ENCODE measurements around the gene BBIP1.

The BBIP1 gene

GRCh38 chr10:110863956-110864355, 55.0 kb downstream of the BBIP1 start:
- Histone ChIP-seq H3F3A (ENCODE audit: control insufficient read depth, insufficient read depth) (peaks cover 39% of the 10 kb centered on the region), H3K4me2 (ENCODE audit: low read length) (peak overlapping the region; percentile 74)
- TF ChIP-seq EZH2phosphoT487 (IDR thresholded peaks at IDR 0.05; ENCODE audit: borderline replicate concordance, low read length) (no peak), CTCF (IDR thresholded peaks at IDR 0.05; ENCODE audit: low read depth, low read length, poor library complexity, severe bottlenecking) (no peak)

GRCh38 chr10:110863361-110863760, 55.6 kb downstream of the BBIP1 start:
- Histone ChIP-seq H3K79me2 (ENCODE audit: control insufficient read depth, low read length) (no peaks in the 10 kb centered on the region), H4K20me1 (ENCODE audit: control insufficient read depth, insufficient read depth, low read depth, low read length) (no peaks in the 10 kb centered on the region), H3K27ac (ENCODE audit: low read depth, low read length) (peak overlapping the region; percentile 93), H3F3A (ENCODE audit: control insufficient read depth, insufficient read depth) (peaks cover 40% of the 10 kb centered on the region), H3K4me1 (ENCODE audit: control insufficient read depth, low read length) (peaks cover 99% of the 10 kb centered on the region), H3K36me3 (ENCODE audit: control insufficient read depth, low read length) (no peaks in the 10 kb centered on the region; the same call in 1 of the 2 replicates), H3K27me3 (ENCODE audit: control insufficient read depth, low read length) (no peaks in the 10 kb centered on the region), H3K4me2 (ENCODE audit: low read length) (peak overlapping the region; percentile 74), H3K9me2 (replicated peaks; ENCODE audit: control insufficient read depth, low read length) (no peaks in the 10 kb centered on the region), H3K4me3 (ENCODE audit: low read length) (no peak overlapping the region), H3K9me3 (ENCODE audit: control insufficient read depth, insufficient read depth, low read length) (no peaks in the 10 kb centered on the region)
- TF ChIP-seq EZH2phosphoT487 (IDR thresholded peaks at IDR 0.05; ENCODE audit: borderline replicate concordance, low read length) (no peak), CTCF (IDR thresholded peaks at IDR 0.05; ENCODE audit: low read depth, low read length, poor library complexity, severe bottlenecking) (no peak)

More at GRCh38 chr10:110863956-110864355, 55.0 kb downstream of the BBIP1 start:
- no peaks in the 10 kb centered on the region for H3K27me3 ChIP-seq (ENCODE audit: control insufficient read depth, low read length)
- peaks cover 99% of the 10 kb centered on the region for H3K4me1 ChIP-seq (ENCODE audit: control insufficient read depth, low read length)
- H4K20me1 ChIP-seq (ENCODE audit: control insufficient read depth, insufficient read depth, low read depth, low read length): no peaks in the 10 kb centered on the region
- H3K9me2 ChIP-seq (replicated peaks; ENCODE audit: control insufficient read depth, low read length): no peaks in the 10 kb centered on the region
- H3K36me3 ChIP-seq (ENCODE audit: control insufficient read depth, low read length): no peaks in the 10 kb centered on the region
- H3K4me3 ChIP-seq (ENCODE audit: low read length): peak overlapping the region; percentile 52
- no peaks in the 10 kb centered on the region for H3K79me2 ChIP-seq (ENCODE audit: control insufficient read depth, low read length)
- H3K9me3 ChIP-seq (ENCODE audit: control insufficient read depth, insufficient read depth, low read length): no peaks in the 10 kb centered on the region
- peak overlapping the region; percentile 93 for H3K27ac ChIP-seq (ENCODE audit: low read depth, low read length)

GRCh38 chr10:110862961-110863360, 56.0 kb downstream of the BBIP1 start:
- Histone ChIP-seq H3K79me2 (ENCODE audit: control insufficient read depth, low read length) (no peaks in the 10 kb centered on the region), H3K9me2 (replicated peaks; ENCODE audit: control insufficient read depth, low read length) (no peaks in the 10 kb centered on the region), H3K27me3 (ENCODE audit: control insufficient read depth, low read length) (no peaks in the 10 kb centered on the region), H3K36me3 (ENCODE audit: control insufficient read depth, low read length) (no peaks in the 10 kb centered on the region; the same call in 1 of the 2 replicates), H3K4me1 (ENCODE audit: control insufficient read depth, low read length) (peaks cover 99% of the 10 kb centered on the region), H3K4me3 (ENCODE audit: low read length) (no peak overlapping the region), H3K27ac (ENCODE audit: low read depth, low read length) (no peak overlapping the region), H3K9me3 (ENCODE audit: control insufficient read depth, insufficient read depth, low read length) (no peaks in the 10 kb centered on the region), H4K20me1 (ENCODE audit: control insufficient read depth, insufficient read depth, low read depth, low read length) (no peaks in the 10 kb centered on the region), H3F3A (ENCODE audit: control insufficient read depth, insufficient read depth) (peaks cover 40% of the 10 kb centered on the region), H3K4me2 (ENCODE audit: low read length) (peak overlapping the region; percentile 74)
- no peak for TF ChIP-seq EZH2phosphoT487 (IDR thresholded peaks at IDR 0.05; ENCODE audit: borderline replicate concordance, low read length)
- no peak for TF ChIP-seq CTCF (IDR thresholded peaks at IDR 0.05; ENCODE audit: low read depth, low read length, poor library complexity, severe bottlenecking)
